HG03025 (cell line): ENCODE measurements around the gene SSR3.
"Not testable (repeated sequence)": the region's sequence is repeated elsewhere in the genome, so short reads cannot be mapped to it uniquely, and the experiment has no call there.

Experiments used
- ATAC-seq: cut with Tn5 transposase; IDR thresholded peaks from one replicate; pipeline ENCODE4 v1.9.1; 2021; ENCODE audit warnings: mild to moderate bottlenecking, moderate library complexity; ENCODE audit not compliant: unreplicated experiment, low FRiP score

The SSR3 gene

GRCh38 chr3:156554842-156555687, at the start of gene SSR3:
SSR3 (minus strand) TSS chr3:156555117; CDS start chr3:156555089, 28 bp downstream.
- peak; percentile 99 for ATAC-seq

GRCh38 chr3:156604064-156604641, 49.2 kb upstream of the SSR3 start:
- no peak for ATAC-seq

DNA sequence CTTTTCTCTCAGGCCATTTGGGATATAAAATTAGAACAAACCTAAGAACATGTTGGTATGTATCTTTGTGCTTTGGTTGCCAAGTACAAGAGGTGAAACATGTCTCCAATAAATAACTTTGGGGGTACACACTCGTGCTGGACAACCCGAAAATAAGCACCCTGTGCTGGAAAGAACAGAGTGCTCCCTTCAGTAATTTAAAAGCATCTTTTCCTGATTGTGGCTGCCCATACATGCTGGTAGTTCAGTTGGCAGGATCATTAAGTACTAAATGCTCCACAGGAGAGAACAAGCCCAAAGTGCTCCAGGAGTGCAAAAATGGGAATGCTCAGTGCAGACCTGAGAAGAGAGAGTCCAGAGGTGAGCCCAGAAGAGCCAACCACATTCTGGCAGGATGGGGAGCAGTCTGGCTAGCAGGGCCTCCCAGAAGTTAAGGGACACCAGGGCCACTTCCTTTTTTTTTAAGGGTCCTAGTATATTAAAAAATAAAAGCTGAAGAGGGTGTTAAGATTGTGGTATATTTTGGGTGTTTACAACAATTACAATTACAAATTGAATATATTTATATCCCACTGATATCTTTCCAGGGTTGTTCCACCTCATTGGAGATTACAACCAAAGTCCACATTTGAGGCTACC, 48.6 kb upstream of the SSR3 start:
- no peak for ATAC-seq

- ATAC-seq = no peak
Measured at GRCh38 chr3:156602424-156602823, 47.5 kb upstream of the SSR3 start.

DNA sequence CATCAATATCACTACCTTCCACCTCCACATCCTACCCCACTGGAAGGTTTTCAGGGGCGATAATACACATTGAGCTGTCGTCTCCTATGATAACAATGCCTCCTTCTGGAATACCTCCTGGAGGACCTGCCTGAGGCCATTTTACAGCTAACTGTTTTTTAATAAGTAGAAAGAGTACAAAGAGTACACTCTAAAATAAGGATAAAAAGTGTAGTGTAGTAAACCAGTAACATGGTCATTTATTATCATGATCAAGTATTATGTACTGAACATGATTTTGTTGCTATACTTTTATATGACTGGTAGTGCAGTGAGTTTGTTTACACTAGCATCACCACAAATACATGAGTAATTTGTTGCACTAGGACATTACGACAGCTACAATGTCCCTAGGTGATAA, 46.6 kb upstream of the SSR3 start:
- no peak for ATAC-seq

DNA sequence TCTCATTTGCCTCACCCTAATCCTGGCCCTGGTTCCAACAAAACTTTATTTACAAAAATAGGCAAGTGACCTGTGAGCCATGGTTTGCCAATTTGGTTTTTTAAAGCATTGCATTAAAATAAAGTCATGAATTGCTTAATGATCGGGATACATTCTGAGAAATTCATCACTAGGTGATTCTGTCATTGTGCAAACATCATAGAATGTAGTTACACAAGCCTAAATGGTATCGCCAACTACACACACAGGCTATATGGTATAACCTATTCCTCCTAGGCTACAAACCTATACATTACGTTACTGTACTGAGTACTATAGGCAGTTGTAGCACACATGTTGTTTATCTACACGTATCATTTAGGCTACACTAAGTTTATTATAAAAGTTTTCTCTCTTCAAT, 45.9 kb upstream of the SSR3 start:
- ATAC-seq = no peak

DNA sequence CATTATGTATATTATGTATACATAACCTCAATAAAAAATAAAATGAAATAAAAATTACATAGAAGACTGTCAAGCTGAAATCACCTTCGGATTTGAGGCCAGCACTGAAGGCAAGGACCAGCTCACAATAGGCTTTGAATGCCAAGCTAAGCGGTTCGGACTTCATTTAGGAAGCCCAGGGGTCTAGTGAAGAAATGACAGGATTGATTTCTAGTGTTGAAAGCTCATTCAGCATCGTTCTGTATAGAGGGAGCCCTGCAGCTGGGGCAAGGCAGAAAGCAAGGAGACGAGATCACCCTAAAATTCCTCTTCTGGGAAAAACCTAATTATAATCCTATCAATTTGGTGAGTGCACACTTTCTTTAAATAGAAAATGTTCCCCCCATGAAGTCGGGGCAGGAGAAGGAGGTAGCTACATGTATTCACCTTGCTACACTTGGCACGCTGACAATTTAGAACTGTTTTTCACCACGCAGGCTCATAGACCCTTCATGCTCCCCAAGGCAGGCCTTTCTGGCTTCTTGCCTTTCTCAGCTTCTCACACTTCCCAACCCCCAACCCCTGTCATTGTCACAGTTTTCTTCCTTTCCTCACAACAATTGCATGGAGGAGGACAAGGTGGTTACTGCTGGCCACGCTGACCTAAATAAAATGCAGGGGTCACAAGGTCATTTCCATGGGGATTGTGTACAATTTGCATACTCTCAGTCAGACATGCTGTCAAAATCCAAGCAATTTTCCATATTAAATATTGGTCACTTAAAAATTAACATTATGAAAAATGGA, 44.4 kb upstream of the SSR3 start:
- ATAC-seq = no peak

- no peak for ATAC-seq
Measured at GRCh38 chr3:156598413-156598812, 43.5 kb upstream of the SSR3 start.

GRCh38 chr3:156594219-156594683, 39.3 kb upstream of the SSR3 start:
- ATAC-seq = no peak

DNA sequence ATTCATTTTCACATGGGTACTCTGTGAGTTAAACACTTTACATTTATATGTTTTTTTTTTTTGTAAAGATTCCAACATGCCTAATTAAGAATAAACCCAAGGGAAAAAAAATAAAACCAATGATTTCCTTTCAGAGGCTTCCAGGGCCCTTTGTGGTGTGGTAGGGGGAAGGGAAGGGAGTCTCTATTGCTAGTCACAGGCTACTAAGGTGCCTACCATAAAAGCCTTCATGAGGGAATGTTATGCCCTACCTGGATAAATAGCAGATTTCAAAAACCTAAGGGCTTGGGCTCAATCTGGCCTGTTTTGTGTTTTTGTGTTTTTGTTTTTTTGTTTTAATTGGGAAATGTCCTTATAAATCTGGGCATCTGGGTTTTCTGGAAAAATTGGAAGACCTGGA, 38.9 kb upstream of the SSR3 start:
- ATAC-seq = no peak

DNA sequence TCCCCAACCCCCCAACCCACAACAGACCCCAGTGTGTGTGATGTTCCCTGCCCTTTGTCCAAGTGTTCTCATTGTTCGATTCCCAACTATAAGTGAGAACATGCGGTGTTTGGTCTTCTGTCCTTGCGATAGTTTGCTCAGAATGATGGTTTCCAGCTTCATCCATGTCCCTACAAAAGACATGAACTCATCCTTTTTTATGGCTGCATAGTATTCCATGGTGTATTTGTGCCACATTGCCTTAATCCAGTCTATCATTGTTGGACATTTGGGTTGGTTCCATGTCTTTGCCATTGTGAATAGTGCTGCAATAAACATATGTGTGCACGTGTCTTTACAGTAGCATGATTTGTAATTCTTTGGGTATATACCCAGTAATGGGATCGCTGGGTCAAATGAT, 34.9 kb upstream of the SSR3 start:
- ATAC-seq = not testable (repeated sequence)

GRCh38 chr3:156587760-156588069, 32.8 kb upstream of the SSR3 start:
- peak; percentile 18 for ATAC-seq

DNA sequence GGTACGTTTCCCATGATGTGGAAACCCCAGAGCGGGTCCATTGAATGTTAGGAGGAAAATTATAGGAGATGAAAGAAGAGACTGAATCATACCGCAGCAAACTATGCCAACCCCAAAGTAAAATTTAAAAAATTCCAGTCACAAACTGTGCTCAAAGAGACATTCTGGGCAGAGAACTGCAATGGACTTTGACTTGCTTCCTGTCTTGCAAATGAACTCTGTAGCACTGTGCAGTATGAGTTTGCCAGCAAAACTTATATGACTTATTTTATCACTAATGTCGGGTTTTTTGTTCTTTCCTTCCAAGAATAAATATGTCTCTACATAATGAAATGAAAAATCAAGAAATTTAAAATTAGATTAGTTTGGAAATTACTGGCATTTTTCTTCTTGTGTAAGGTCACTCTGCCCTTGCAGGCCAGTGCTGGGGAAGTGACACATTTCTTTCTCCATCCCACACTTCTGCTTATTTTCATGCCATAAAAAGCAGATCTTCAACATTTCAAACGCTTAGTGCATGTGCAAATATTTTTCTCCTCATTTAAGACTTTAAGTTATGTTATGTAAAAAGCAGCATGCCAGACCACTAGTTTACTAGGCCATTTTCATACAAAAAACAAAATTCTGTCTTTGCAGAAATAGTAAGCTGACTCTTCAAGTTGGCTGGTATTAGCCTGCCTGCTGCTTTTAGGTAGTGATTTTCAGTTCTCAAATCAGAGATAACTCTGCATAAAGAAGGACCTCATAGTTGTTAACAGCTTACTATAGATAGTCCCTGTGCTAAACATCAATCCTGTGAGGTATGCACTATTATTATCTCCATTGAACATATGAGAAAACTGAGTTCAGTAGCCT, 32.2 kb upstream of the SSR3 start:
- ATAC-seq = peak; percentile 67

DNA sequence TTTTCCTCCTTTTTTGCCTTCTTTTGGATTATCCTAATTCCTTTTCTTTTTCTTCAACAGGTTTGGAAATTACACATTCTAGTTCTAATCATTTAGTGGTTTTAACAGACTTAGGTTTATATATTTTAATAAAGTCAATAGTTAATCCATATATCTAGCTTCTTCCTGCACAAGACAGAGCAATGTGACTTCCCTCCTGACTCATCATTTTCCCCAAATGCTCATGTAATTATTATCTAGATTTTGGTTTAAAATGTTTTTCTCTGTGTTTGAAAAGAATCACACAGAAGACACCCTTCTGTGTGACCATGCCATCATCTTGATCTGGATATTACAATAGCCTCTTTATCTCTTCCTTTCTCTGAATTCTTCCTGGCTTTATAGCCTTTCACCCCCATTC, 28.6 kb upstream of the SSR3 start:
- ATAC-seq = no peak

- ATAC-seq = no peak
Measured at GRCh38 chr3:156582532-156583183, 27.7 kb upstream of the SSR3 start.

DNA sequence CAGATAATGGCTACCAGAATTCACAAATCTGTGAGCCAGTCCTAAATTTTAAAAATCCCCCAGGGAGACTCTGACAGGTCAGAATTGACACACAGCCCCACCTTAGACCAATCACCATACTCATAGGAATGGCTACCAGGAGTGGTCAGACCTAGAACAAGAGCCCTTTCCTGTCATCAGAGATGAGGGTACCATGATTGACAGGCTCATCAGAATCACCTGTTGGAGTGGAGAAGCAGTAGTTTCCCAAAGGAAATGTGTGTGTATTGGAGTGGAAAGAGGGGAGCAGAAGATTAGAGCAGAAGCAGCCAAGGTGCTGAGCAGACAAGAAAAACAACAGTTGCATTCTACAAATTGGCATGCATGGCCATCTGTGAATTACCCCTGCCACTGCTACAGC, 27.0 kb upstream of the SSR3 start:
- ATAC-seq = no peak

DNA sequence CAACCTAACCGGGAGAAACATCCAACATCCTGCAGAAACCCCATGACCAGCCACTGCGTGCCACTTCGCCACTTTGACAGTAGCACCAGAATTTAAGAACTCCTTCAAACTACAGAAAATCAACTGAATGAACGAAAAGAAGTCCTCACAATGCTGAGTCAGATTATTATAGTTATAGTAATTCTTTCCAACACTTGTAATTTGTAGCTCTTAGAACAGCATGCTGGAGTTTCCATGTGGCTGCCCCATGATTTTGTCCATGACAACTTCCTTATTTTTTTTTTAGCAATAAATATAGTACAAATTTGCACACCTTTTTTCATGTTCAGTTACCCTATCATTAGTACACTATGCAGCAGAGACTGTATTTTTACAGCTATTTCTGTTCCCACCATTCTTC, 26.1 kb upstream of the SSR3 start:
- ATAC-seq = no peak

- no peak for ATAC-seq
Measured at GRCh38 chr3:156579427-156579851, 24.5 kb upstream of the SSR3 start.

DNA sequence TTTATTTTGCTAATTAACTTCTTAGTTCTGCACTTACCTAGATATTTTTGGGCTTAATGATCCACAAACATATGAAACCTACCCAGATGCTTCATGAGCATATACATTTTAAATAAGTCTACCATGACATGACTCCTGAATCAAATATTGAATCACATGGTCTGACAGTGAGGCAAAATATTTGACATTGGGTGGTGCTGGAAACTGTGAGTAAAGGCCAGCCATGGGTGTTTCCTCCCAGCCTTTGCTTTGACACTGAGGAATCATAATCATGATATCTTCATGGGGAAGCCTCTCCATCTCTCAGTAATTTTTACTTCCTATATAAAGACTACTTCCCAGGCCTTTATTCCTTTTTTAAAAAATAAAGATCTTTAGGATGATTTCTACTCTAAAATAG, 22.8 kb upstream of the SSR3 start:
- ATAC-seq = no peak
